Measurements from ENCODE around the gene CREG2. TPM values are rescaled to one million over a fixed set of nuclear protein-coding genes. Genes with fewer than 3 reads are reported as not detected.

The CREG2 gene
- total RNA-seq, 1 donor from 2014 or later = 0.17 TPM

- no peak for TF ChIP-seq CTCF (IDR thresholded peaks at IDR 0.05; ENCODE audit: insufficient read depth, low read length, poor library complexity, severe bottlenecking)
- Histone ChIP-seq H3K27me3 (ENCODE audit: control insufficient read depth, insufficient read depth, low read length) (no peaks in the 10 kb centered on the region), H3K36me3 (ENCODE audit: control insufficient read depth, insufficient read depth, low read length) (no peaks in the 10 kb centered on the region), H3K4me3 (ENCODE audit: low read depth, low read length) (no peak overlapping the region)
- DNase-seq (ENCODE audit: low read depth) = no peak
Measured at GRCh38 chr2:101420623-101421022, 33.3 kb upstream of the CREG2 start.

GRCh38 chr2:101419096-101419663, 31.9 kb upstream of the CREG2 start:
- no peak overlapping the region for H3K4me3 ChIP-seq (ENCODE audit: low read depth, low read length)
- DNase-seq (ENCODE audit: low read depth) = no peak
- TF ChIP-seq CTCF (IDR thresholded peaks at IDR 0.05; ENCODE audit: insufficient read depth, low read length, poor library complexity, severe bottlenecking) = peak; percentile 72
- no peaks in the 10 kb centered on the region for H3K27me3 ChIP-seq (ENCODE audit: control insufficient read depth, insufficient read depth, low read length)
- no peaks in the 10 kb centered on the region for H3K36me3 ChIP-seq (ENCODE audit: control insufficient read depth, insufficient read depth, low read length)

- no peak for TF ChIP-seq CTCF (IDR thresholded peaks at IDR 0.05; ENCODE audit: insufficient read depth, low read length, poor library complexity, severe bottlenecking)
- DNase-seq (ENCODE audit: low read depth) = no peak
- no peaks in the 10 kb centered on the region for H3K36me3 ChIP-seq (ENCODE audit: control insufficient read depth, insufficient read depth, low read length)
- no peak overlapping the region for H3K4me3 ChIP-seq (ENCODE audit: low read depth, low read length)
- H3K27me3 ChIP-seq (ENCODE audit: control insufficient read depth, insufficient read depth, low read length) = no peaks in the 10 kb centered on the region
Measured at GRCh38 chr2:101418460-101419095, 31.3 kb upstream of the CREG2 start.

GRCh38 chr2:101416609-101417008, 29.3 kb upstream of the CREG2 start:
- no peaks in the 10 kb centered on the region for H3K27me3 ChIP-seq (ENCODE audit: control insufficient read depth, insufficient read depth, low read length)
- no peak for DNase-seq (ENCODE audit: low read depth)
- TF ChIP-seq CTCF (IDR thresholded peaks at IDR 0.05; ENCODE audit: insufficient read depth, low read length, poor library complexity, severe bottlenecking) = no peak
- no peaks in the 10 kb centered on the region for H3K36me3 ChIP-seq (ENCODE audit: control insufficient read depth, insufficient read depth, low read length)
- H3K4me3 ChIP-seq (ENCODE audit: low read depth, low read length) = no peak overlapping the region

GRCh38 chr2:101415884-101416283, 28.6 kb upstream of the CREG2 start:
- no peaks in the 10 kb centered on the region for H3K27me3 ChIP-seq (ENCODE audit: control insufficient read depth, insufficient read depth, low read length)
- H3K36me3 ChIP-seq (ENCODE audit: control insufficient read depth, insufficient read depth, low read length) = no peaks in the 10 kb centered on the region
- H3K4me3 ChIP-seq (ENCODE audit: low read depth, low read length) = no peak overlapping the region
- TF ChIP-seq CTCF (IDR thresholded peaks at IDR 0.05; ENCODE audit: insufficient read depth, low read length, poor library complexity, severe bottlenecking) = no peak
- DNase-seq (ENCODE audit: low read depth) = no peak

- H3K4me3 ChIP-seq (ENCODE audit: low read depth, low read length) = no peak overlapping the region
- TF ChIP-seq CTCF (IDR thresholded peaks at IDR 0.05; ENCODE audit: insufficient read depth, low read length, poor library complexity, severe bottlenecking) = no peak
- no peaks in the 10 kb centered on the region for H3K27me3 ChIP-seq (ENCODE audit: control insufficient read depth, insufficient read depth, low read length)
- DNase-seq (ENCODE audit: low read depth) = no peak
- no peaks in the 10 kb centered on the region for H3K36me3 ChIP-seq (ENCODE audit: control insufficient read depth, insufficient read depth, low read length)
Measured at GRCh38 chr2:101415220-101415619, 27.9 kb upstream of the CREG2 start.

All from kidney epithelial cell (primary cell).